GM18499 (cell line): ENCODE results near the gene TIGD3.
"Not testable (repeated sequence)": the region's sequence is repeated elsewhere in the genome, so short reads cannot be mapped to it uniquely, and the experiment has no call there.

Experiments used
- ATAC-seq: cut with Tn5 transposase; IDR thresholded peaks from one replicate; pipeline ENCODE4 v1.9.1; 2021; ENCODE audit warnings: moderate number of reproducible peaks; ENCODE audit not compliant: insufficient read depth, unreplicated experiment

The TIGD3 gene

GRCh38 chr11:65323813-65324212 is 30.7 kb upstream of the TIGD3 start:
- no peak for ATAC-seq

DNA sequence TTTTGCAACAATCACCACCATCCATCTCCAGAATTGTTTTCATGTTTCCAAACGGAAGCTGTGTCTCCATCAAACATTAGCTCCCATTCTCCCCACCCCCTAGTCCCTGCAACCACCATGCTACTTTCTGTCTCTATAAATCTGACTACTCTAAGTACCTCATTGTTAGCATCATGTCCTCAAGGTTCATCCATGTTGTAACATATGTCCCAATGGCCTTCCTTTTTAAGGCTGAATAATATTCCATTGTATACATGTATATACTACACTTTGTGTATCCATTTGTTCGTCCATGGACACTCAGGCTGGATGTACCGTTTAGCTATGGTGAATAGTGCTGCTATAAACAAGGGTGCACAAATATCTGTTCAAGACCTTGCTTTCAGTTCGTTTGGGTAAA is 29.1 kb upstream of the TIGD3 start:
- ATAC-seq: no peak

DNA sequence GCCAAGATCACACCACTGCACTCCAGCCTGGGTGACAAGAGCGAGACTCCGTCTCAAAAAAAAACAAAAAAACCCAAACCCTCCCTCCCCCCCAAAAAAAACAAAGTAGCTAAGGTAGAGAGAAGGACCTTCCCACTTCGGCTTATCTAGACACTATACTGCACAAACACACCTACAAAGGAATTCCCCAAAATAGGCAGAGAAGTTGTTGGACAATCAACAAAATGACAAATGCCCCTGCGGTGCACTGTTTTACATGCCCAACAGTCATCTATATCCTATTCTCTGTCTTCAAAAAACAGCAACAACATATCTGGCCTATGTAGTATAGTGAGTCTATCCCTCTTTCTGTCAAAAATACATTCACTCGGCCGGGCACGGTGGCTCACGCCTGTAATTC is 27.5 kb upstream of the TIGD3 start:
- no peak for ATAC-seq

DNA sequence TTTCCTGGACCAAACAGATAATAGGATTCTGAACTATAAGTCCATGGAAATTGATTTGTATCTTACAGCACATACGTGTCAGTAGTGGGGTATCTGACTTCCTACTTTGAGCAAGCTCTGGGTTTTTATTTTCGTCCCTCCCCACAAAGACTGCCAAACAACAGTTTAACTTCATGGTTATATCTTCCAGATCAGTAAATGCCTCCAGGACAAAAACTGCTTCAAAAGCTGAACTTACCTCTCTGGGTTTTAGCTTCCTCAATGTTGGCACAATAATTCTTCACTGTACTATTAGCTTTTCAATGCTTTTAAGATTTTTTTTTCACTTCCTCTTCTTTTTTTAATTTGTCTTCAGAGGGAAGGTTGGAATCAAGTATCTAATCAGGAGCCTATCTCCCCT is 25.1 kb upstream of the TIGD3 start:
- ATAC-seq: no peak

GRCh38 chr11:65329944-65330403 is 24.6 kb upstream of the TIGD3 start:
- no peak for ATAC-seq

GRCh38 chr11:65330544-65330943 is 24.0 kb upstream of the TIGD3 start:
- no peak for ATAC-seq

DNA sequence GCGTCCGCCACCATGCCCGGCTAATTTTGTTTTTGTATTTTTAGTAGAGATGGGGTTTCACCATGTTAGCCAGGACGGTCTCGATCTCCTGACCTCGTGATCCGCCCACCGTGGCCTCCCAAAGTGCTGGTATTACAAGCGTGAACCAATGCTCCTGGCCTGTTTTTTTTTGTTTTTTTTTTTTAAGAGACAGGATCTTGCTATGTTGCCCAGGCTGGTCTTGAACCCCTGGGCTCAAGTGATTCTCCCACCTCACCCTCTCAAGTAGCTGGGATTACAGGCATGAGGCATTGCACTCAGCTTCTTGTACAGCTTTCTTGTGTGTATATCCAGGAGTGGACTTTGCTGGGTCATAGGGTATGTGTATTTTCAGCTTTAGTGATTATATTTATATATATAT is 22.0 kb upstream of the TIGD3 start:
- ATAC-seq: not testable (repeated sequence)

- no peak for ATAC-seq
These were observed 19.8 kb upstream of the TIGD3 start for GRCh38 chr11:65334696-65335295.

DNA sequence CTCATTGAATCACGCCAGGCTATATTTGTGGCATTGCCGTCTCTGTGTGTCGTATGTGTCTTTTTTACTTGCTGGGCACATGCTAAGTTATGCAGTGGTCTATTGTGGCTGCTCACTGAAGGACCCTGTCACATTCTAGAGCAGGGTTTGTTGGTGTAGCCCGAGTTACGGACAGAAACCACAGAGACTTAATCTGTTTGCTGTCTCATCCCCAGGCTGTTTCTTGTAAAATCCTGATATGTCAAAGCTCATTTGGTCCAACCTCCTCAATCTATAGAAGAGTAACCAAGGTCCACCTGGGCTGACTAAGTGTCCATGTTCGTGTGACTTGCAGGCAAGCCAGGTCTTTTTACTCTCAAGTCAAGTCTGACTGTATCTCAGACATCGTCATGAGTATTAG is 15.9 kb upstream of the TIGD3 start:
- ATAC-seq: no peak

GRCh38 chr11:65340226-65340625 is 14.3 kb upstream of the TIGD3 start:
- ATAC-seq: no peak

DNA sequence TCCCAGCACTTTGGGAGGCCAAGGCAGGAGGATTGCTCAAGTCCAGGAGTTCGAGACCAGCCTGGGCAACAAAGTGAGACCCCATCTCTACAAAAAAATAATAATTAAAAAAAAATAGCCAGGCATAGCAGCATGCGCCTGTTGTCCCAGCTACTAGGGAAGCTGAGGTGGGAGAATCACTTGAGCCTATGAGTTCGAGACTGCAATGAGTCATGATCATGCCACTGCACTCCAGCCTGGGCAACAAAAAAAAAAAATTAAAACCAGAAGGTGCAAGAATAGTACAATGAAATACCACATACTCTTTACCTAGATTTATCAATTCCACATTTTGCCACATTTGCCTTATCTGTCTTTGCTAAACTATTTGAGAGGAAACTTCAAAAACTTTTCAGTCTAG is 12.7 kb upstream of the TIGD3 start:
- ATAC-seq: no peak

DNA sequence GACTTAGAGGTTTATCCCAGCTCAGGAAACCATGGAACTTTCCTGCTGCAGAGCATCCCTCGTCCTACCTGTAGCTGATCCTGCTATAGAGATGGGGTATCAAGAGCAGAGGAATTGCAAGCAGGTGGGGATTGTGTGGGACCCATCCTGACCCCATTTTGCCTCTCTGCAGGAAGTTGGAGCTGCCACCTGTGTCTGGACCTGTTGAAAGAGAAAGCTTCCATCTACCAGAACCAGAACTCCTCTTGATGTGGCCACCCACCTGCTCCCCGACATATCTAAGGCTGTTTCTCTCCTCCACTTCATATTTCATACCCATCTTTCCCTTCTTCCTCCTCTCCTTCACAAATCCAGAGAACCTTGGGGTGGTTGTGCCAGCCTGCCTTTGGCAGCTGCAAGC is 3.0 kb upstream of the TIGD3 start:
- ATAC-seq: no peak

DNA sequence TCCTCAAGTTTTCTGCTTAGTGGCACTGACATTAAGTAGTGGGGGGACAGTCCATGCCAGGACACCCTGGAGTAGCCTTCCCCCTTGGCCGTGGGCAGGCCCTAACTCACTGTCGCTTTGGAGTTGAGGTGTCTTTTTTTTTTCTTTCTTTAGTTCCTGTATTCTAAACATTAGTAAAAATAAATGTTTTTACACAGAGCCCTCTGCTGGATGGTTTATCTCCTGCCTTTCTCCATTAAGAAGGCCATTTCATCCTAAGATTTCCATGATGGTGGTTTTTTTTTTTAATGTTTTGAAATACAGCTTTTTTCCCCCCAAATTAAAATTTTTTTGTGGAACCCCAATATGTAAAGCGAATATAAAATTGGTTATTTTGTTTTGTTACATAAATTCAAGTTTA is 1.8 kb upstream of the TIGD3 start:
- no peak for ATAC-seq

- ATAC-seq: no peak
These were observed 1.2 kb upstream of the TIGD3 start for GRCh38 chr11:65353376-65353775.

DNA sequence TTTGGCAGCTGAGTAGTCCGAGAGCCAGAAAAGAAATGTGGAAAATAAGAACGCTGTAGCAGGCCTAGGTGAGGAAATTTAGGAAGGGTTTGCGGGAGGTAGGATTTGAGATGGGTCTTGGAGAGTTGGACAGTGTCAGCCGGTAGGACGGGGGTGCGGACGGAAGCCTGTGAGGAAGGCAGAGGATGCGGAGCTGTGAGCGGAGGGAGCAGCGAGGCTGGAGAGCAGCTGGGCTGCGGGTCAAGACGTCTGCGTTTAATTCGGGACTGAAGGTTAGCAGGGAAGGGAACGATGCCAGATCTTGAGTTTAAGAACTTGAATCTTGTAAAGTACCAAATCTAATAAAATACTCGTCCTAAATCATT is 669 bp upstream of the TIGD3 start:
- no peak for ATAC-seq

DNA sequence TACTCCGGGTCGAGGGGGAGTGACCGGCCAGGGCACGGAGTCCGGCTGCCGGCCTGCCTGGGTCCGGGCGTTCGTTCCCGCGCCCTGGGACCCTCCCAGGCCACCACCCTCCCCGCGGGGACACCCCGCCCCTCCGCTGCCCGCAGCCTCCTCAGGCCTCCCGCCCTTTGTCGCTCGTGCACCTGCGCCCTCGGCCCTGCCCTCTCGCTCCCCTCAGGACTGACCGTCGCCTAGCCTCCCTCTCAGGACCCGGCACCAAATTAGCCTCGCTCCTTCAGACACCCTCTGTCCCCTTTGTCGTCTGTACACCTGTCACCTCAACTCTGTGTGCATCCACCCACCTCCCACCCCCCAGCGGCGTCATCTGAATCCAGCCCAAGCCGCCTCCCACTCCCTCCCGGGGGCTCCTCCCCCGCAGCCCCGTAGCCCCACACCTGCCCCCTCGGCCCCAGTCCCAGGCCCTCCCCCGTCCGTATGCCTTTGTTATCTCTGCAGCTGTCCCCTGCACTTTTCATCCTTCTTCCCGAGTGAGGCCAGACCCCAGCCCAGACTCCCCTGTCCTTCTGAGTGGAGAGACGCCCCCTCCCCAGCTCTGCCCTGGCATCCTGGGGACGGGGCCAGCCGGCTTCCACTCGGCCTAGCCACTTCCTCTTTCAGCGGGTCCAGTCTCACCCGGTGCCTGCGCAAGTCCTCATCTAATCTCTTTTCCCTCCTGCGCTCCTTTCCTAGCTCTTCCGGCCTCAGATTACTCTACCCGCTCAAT is 643 bp downstream of the TIGD3 start:
- ATAC-seq: no peak

DNA sequence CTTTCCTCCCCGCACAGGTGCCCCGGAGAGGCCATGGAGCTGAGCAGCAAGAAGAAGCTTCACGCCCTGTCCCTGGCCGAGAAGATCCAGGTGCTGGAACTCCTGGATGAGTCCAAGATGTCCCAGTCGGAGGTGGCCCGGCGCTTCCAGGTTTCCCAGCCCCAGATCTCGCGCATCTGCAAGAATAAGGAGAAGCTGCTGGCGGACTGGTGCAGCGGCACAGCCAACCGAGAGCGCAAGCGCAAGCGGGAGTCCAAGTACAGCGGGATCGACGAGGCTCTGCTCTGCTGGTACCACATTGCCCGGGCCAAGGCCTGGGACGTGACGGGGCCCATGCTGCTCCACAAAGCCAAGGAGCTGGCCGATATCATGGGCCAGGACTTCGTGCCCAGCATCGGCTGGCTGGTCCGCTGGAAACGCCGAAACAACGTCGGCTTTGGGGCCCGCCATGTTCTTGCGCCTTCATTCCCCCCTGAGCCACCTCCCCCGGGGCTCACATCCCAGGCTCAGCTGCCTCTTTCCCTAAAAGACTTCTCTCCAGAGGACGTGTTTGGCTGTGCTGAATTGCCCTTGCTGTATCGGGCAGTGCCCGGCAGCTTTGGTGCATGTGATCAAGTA is 1.3 kb downstream of the TIGD3 start:
- ATAC-seq: no peak

DNA sequence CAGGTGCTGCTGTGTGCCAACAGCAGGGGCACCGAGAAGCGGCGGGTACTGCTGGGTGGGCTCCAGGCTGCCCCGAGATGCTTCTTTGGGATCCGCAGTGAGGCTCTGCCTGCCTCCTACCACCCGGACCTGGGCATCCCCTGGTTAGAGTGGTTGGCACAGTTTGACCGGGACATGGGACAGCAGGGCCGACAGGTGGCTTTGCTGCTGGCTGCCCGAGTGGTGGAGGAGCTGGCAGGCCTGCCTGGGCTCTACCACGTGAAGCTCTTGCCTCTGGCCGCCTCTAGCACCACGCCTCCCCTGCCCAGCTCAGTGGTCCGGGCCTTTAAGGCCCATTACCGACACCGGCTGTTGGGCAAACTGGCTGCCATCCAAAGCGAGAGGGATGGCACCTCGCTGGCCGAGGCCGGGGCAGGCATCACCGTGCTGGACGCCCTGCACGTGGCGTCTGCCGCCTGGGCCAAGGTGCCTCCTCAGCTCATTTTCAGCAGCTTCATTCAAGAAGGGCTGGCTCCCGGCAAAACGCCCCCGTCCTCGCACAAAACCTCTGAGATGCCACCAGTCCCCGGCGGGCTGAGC is 1.9 kb downstream of the TIGD3 start:
- ATAC-seq: no peak

DNA sequence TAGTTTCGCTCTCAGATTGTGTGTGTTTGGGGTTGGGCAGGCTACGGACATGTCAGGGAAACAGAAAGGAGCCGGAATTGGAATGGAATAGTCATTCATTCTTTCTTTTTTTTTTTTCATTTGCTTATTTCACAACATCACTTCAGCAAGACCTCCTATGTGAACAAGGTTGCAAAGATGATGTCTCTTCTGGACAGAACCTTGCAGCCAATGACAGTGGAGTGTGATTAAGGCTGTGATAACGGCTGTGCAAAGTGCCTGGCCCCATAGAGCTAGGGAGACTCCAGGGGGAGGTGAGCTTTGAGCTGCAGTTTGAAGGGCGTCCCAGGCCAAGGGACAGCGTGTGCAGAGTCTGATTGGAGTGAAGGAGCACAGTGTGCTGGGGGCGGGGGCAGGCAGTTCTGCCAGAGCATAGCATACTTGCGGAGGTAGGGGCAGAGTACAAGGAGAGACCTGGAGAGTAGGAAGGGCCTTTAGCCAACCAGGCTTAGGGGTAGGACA is 3.4 kb downstream of the TIGD3 start:
- ATAC-seq: no peak

- ATAC-seq: peak; percentile 55
These were observed 7.9 kb downstream of the TIGD3 start for GRCh38 chr11:65362320-65362931.

GRCh38 chr11:65362966-65363365 is 8.4 kb downstream of the TIGD3 start:
- no peak for ATAC-seq
